K562 (cell line): ENCODE data around the gene PLCB1. TPM values are rescaled to one million over a fixed set of nuclear protein-coding genes. Genes with fewer than 3 reads are reported as not detected.

Source experiments
- ATAC-seq: fragments of 200-7000 bp; cut with Tn5 transposase; 3 replicates; pipeline ENCODE4 v1.9.1; 2020; ENCODE audit warnings: moderate library complexity
- BruUV-seq: library from RNA; stranded (reverse); fragments of 400-500 nt; replicated peaks from 2 replicates; lab custom pipeline; 2021; lab: Mats Ljungman, UMichigan
- CTCF ChIA-PET: fragments of 300-600 bp; formaldehyde crosslinking; extraction: SDS; loops from one replicate; lab custom pipeline; 2021; ENCODE audit warnings: low intra/inter-chr PET ratio; lab: Yijun Ruan, JAX
- POLR2A ChIA-PET: fragments of 300-600, 350-650 bp; sonication (Branson Sonifier 250); formaldehyde crosslinking; extraction: SDS; loops from one replicate; lab custom pipeline; 2021; ENCODE audit warnings: antibody characterized with exemption, inconsistent platforms; lab: Yijun Ruan, JAX
- DNase-seq, 4 experiments: peaks; one replicate each; pipeline versions ENCODE4 v3.0.0 to v3.0.0-alpha.2; 2011 to 2018; ENCODE audit warnings: low spot score in 3 of 4, mixed read lengths in 3 of 4; ENCODE audit errors: extremely low read depth in 1 of 4
- FAIRE-seq: peaks from 2 replicates; lab custom pipeline; 2011; peaks lifted over from hg19 to GRCh38; lab: Jason Lieb, UNC
- H2AFZ ChIP-seq: 2 replicates; pipeline ENCODE4 v1.6.0; 2011; ENCODE audit warnings: low read depth, low read length, control low read depth, inconsistent platforms
- H3K27ac ChIP-seq: fragments of 200-600 bp; 3 replicates; pipeline ENCODE4 v1.8.0; 2011; ENCODE audit warnings: low read depth, mild to moderate bottlenecking, control low read depth, inconsistent platforms, low read length, moderate library complexity, mixed read lengths; ENCODE audit errors: extremely low read depth
- H3K27me3 ChIP-seq, 2 experiments: fragments of 300-600 bp in 1 of 2; 2 replicates in 1 of 2; 3 replicates in 1 of 2; pipeline versions ENCODE4 v1.6.0 to v1.8.0; 2011; ENCODE audit warnings: inconsistent platforms in 2 of 2, low read length in 2 of 2, mild to moderate bottlenecking in 1 of 2, mixed read lengths in 1 of 2, moderate library complexity in 1 of 2; ENCODE audit not compliant: control insufficient read depth in 2 of 2, insufficient read depth in 2 of 2
- H3K36me3 ChIP-seq: fragments of 300-600 bp; 3 replicates; pipeline ENCODE4 v1.8.0; 2011; ENCODE audit warnings: mild to moderate bottlenecking, low read length, inconsistent platforms; ENCODE audit not compliant: control insufficient read depth, insufficient read depth
- H3K4me1 ChIP-seq, 2 experiments: fragments of 200-600 bp in 1 of 2; replicated peaks in 1 of 2; 2 replicates in 1 of 2; 3 replicates in 1 of 2; pipeline versions ENCODE4 v1.5.1 to v1.8.0; 2011; ENCODE audit warnings: inconsistent platforms in 2 of 2, low read length in 2 of 2, mild to moderate bottlenecking in 1 of 2, mixed read lengths in 1 of 2, moderate library complexity in 1 of 2; ENCODE audit not compliant: control insufficient read depth in 2 of 2, insufficient read depth in 2 of 2
- H3K4me2 ChIP-seq: 2 replicates; pipeline ENCODE4 v1.6.1; 2011; ENCODE audit warnings: low read length, control low read depth, inconsistent platforms, mixed read lengths; ENCODE audit not compliant: insufficient read depth
- H3K4me3 ChIP-seq: fragments of 200-600 bp; sonication (generic), shearing (Covaris generic); 2 replicates; pipeline ENCODE4 v1.5.1; 2016; ENCODE audit warnings: control low read depth, inconsistent platforms
- H3K79me2 ChIP-seq: fragments of 200-600 bp; 3 replicates; pipeline ENCODE4 v1.8.0; 2011; ENCODE audit warnings: low read length, inconsistent platforms; ENCODE audit not compliant: control insufficient read depth, insufficient read depth
- H3K9ac ChIP-seq, 2 experiments: 2 replicates each; pipeline versions ENCODE4 v1.6.0 to v1.6.1; 2011; ENCODE audit warnings: low read depth in 2 of 2, low read length in 2 of 2, control low read depth in 1 of 2, inconsistent platforms in 1 of 2, mild to moderate bottlenecking in 1 of 2, mixed read lengths in 1 of 2; ENCODE audit not compliant: insufficient read depth in 1 of 2
- H3K9me1 ChIP-seq: one replicate; pipeline ENCODE4 v1.6.0; 2011; ENCODE audit warnings: inconsistent platforms, mild to moderate bottlenecking, low read length, moderate library complexity; ENCODE audit not compliant: control insufficient read depth, insufficient read depth
- H3K9me3 ChIP-seq: replicated peaks from 2 replicates; pipeline ENCODE4 v1.5.1; 2011; ENCODE audit warnings: low read depth, low read length, inconsistent platforms; ENCODE audit not compliant: control insufficient read depth, insufficient read depth
- H4K20me1 ChIP-seq: replicated peaks from 2 replicates; pipeline ENCODE4 v1.6.1; 2011; ENCODE audit warnings: low read length, inconsistent platforms, mixed read lengths; ENCODE audit not compliant: control insufficient read depth, insufficient read depth
- CEBPB ChIP-seq: fragments of 450-650 bp; IDR thresholded peaks from 2 replicates; pipeline ENCODE4 v1.6.1; 2016; ENCODE audit warnings: missing genetic modification characterization, missing compliant biosample characterization
- NR2C1 ChIP-seq, 2 experiments: fragments of 450-650 bp; IDR thresholded peaks; 2 replicates each; pipeline ENCODE4 v1.6.1; 2017; ENCODE audit warnings: mild to moderate bottlenecking in 2 of 2, antibody characterized with exemption in 1 of 2, inconsistent platforms in 1 of 2, missing compliant biosample characterization in 1 of 2, missing genetic modification characterization in 1 of 2
- RBM25 ChIP-seq: fragments of 200-400 bp; formaldehyde crosslinking; IDR thresholded peaks from 2 replicates; pipeline ENCODE4 v1.6.1; 2018; ENCODE audit warnings: low read length, low read depth, moderate library complexity; ENCODE audit not compliant: severe bottlenecking
- WGBS: fragments of 100-300 bp; shearing (Covaris generic); methylation state at CpG from one replicate; pipeline ENCODE4 v1.1.6; 2016; ENCODE audit warnings: low coverage, mixed read lengths; ENCODE audit not compliant: insufficient coverage; ENCODE audit errors: missing lambda C conversion rate; 5-methylcytosine and 5-hydroxymethylcytosine counted together
- in situ Hi-C: fragments of 300-500 bp; cut with MboI; formaldehyde crosslinking; loops from 4 replicates; pipeline ENCODE4 v1.15.0; 2018; ENCODE audit warnings: inconsistent platforms, mixed read lengths
- intact Hi-C: fragments of 100-400 bp; cut with micrococcal nuclease; formaldehyde crosslinking; loops from 2 replicates; pipeline ENCODE4 v1.14.2; 2022
- polyA plus RNA-seq, 8 experiments: library from polyadenylated mRNA; depleted of rRNA in 4 of 8; stranded (reverse) in 5 of 8; unstranded in 3 of 8; fragments of >200 nt; fragmentation: Nextera tagmentation in 2 of 8; fragmentation: Illumina TruSeq in 1 of 8; extraction: Ambion mirVana in 2 of 8; extraction: Trizol in 1 of 8; gene quantifications; 2 replicates each; pipeline versions ENCODE4 v1.2.1 to v1.2.3, GENCODE V29; 2011 to 2014; ENCODE audit warnings: inconsistent platforms in 1 of 8, missing spikeins in 1 of 8
- total RNA-seq, 7 experiments: library from RNA; depleted of rRNA in 6 of 7; stranded (reverse); fragments of >200 nt in 6 of 7; fragmentation: Illumina TruSeq in 2 of 7; extraction: Trizol in 2 of 7; gene quantifications; 2 replicates each; pipeline versions ENCODE4 v1.2.1 to v1.2.3, GENCODE V29; 2011 to 2021; ENCODE audit warnings: low replicate concordance in 1 of 7
- TF ChIP-seq, protein P1 (sequence below): sonication (generic); formaldehyde crosslinking; IDR thresholded peaks from 2 replicates; pipeline ENCODE4 v1.8.0; 2022; ENCODE audit warnings: mild to moderate bottlenecking, missing genetic modification reagents
- TF ChIP-seq, protein P2 (sequence below): sonication (generic); formaldehyde crosslinking; IDR thresholded peaks from 2 replicates; pipeline ENCODE4 v1.8.1; 2023; ENCODE audit warnings: mild to moderate bottlenecking, missing genetic modification reagents

PLCB1 gene
- total and polyA plus RNA-seq, 9 of the 15 experiments (the other 6 are each of a cell fraction or from before 2014, with no cell fraction given) = 0.34 to 3.1 (median 1.3) TPM

DNA sequence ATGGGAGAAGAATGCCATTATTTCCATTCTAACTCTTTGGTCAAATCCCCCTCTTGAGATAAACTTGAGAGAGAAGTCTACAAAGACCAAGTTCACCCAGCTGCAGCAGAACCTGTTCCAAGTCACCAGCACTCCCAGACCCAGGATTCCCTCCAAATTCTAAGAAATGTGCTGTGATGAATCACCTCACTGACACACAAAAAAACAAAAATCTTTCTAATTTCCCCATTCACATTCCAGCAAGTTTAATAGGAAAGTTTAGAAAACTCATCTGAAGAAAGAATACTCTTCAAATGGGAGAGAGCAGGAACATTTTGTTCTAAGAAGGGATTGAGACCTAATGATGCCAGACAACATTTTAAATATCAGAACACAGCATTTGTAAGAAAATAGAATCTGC lies 723.2 kb downstream of the PLCB1 start:
- no TSS peak for BruUV-seq
- no peaks in the 10 kb centered on the region for H3K79me2 ChIP-seq
- CTCF ChIA-PET = interaction anchor here (0.6 kb wide), 1 partner anchor 16 kb away, joined by 3 read pairs; no protein-coding TSS in a partner anchor

DNA sequence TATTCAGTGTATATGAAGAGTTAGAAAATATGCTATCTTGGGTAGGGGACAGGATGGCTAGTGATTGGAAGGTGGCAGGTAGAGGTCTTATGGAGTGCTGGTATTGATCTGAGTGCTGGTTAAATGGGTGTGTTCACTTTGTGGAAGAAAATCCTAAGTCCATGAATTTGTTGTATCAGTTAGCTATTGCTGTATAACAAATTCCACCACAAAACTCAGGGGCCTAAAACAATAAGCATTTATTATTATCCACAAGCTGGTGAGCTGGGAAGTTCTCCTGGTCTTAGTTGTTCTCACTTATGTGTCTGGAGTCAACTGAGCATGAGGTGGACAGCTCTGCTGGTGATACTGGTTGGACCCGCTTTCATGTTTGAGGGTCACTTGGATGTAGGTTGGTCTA lies 724.6 kb downstream of the PLCB1 start:
- no peaks in the 10 kb centered on the region for H3K36me3 ChIP-seq
- POLR2A ChIA-PET = no interaction called here

More for the DNA sequence above, 723.2 kb downstream of the PLCB1 start:
- Histone ChIP-seq H3K4me2 (no peak overlapping the region), H3K27me3 (no peaks in the 10 kb centered on the region), H2AFZ (no peak overlapping the region), H3K9me1 (no peaks in the 10 kb centered on the region), H3K9ac (no peak overlapping the region), H3K36me3 (no peaks in the 10 kb centered on the region), H4K20me1 (no peaks in the 10 kb centered on the region), H3K4me1 (no peaks in the 10 kb centered on the region), H3K27ac (no peak overlapping the region), H3K4me3 (no peak overlapping the region), H3K9me3 (no peaks in the 10 kb centered on the region)
- intact Hi-C loops (loop anchor here (10.0 kb wide), 1 partner anchor 89 kb away; no protein-coding TSS in a partner anchor), in situ Hi-C loops (no loop called here)
- DNase-seq (peak in 1 of 4 experiments; percentile 7), ATAC-seq (no peak), FAIRE-seq (no peak)
- TF ChIP-seq NR2C1 (IDR thresholded peaks at IDR 0.05) (no peak), NR2C1 (tag; IDR thresholded peaks at IDR 0.05) (no peak), CEBPB (no peak)
- TF ChIP-seq, protein P1, sequence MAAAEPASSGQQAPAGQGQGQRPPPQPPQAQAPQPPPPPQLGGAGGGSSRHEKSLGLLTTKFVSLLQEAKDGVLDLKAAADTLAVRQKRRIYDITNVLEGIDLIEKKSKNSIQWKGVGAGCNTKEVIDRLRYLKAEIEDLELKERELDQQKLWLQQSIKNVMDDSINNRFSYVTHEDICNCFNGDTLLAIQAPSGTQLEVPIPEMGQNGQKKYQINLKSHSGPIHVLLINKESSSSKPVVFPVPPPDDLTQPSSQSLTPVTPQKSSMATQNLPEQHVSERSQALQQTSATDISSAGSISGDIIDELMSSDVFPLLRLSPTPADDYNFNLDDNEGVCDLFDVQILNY (CRISPR knock-in tag) = no peak
- POLR2A ChIA-PET = no interaction called here

More for the DNA sequence above, 724.6 kb downstream of the PLCB1 start:
- Histone ChIP-seq H2AFZ (no peak overlapping the region), H3K27me3 (no peaks in the 10 kb centered on the region), H3K4me2 (no peak overlapping the region), H3K79me2 (no peaks in the 10 kb centered on the region), H3K4me3 (no peak overlapping the region), H3K9ac (no peak overlapping the region), H3K27ac (no peak overlapping the region), H3K9me1 (no peaks in the 10 kb centered on the region), H3K4me1 (no peaks in the 10 kb centered on the region), H3K9me3 (no peaks in the 10 kb centered on the region), H4K20me1 (no peaks in the 10 kb centered on the region)
- intact Hi-C loops = loop anchor here (10.0 kb wide), 1 partner anchor 88 kb away; no protein-coding TSS in a partner anchor
- FAIRE-seq (no peak), ATAC-seq (no peak), DNase-seq (no peak)
- peak; percentile 48 for TF ChIP-seq RBM25
- TF ChIP-seq, protein P2, sequence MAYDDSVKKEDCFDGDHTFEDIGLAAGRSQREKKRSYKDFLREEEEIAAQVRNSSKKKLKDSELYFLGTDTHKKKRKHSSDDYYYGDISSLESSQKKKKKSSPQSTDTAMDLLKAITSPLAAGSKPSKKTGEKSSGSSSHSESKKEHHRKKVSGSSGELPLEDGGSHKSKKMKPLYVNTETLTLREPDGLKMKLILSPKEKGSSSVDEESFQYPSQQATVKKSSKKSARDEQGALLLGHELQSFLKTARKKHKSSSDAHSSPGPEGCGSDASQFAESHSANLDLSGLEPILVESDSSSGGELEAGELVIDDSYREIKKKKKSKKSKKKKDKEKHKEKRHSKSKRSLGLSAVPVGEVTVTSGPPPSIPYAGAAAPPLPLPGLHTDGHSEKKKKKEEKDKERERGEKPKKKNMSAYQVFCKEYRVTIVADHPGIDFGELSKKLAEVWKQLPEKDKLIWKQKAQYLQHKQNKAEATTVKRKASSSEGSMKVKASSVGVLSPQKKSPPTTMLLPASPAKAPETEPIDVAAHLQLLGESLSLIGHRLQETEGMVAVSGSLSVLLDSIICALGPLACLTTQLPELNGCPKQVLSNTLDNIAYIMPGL (CRISPR knock-in tag) = no peak
- no TSS peak for BruUV-seq
- in situ Hi-C loops = no loop called here
- 56% methylated on average over 1 of the region's 1 CpG for WGBS
- CTCF ChIA-PET = no interaction called here
